Adrenal gland (tissue), 5 donors: ENCODE measurements around the gene HIRA.

Source experiments
- POLR2A ChIP-seq, 2 donors: fragments of 450-650 bp; IDR thresholded peaks; one replicate each; pipeline ENCODE4 v1.6.1; 2017; ENCODE audit warnings: antibody characterized with exemption in 2 of 2, mild to moderate bottlenecking in 2 of 2, moderate library complexity in 1 of 2
- TF ChIP-seq, protein P1 (sequence below), 6 experiments: fragments of 450-650 bp in 4 of 6; fragments of 200-600 bp in 2 of 6; sonication (generic) in 1 of 6; IDR thresholded peaks; 1 replicate in 5 of 6; 2 replicates in 1 of 6; pipeline versions ENCODE4 v1.5.1 to v1.8.0; 2016 to 2021; ENCODE audit warnings: antibody characterized with exemption in 6 of 6, mild to moderate bottlenecking in 2 of 6, moderate library complexity in 1 of 6
- donor health status: DM: no; HTN: no; CAD: no.

GRCh38 chr22:19480173-19480568 is 48.6 kb upstream of the HIRA start:
- TF ChIP-seq, protein P1, sequence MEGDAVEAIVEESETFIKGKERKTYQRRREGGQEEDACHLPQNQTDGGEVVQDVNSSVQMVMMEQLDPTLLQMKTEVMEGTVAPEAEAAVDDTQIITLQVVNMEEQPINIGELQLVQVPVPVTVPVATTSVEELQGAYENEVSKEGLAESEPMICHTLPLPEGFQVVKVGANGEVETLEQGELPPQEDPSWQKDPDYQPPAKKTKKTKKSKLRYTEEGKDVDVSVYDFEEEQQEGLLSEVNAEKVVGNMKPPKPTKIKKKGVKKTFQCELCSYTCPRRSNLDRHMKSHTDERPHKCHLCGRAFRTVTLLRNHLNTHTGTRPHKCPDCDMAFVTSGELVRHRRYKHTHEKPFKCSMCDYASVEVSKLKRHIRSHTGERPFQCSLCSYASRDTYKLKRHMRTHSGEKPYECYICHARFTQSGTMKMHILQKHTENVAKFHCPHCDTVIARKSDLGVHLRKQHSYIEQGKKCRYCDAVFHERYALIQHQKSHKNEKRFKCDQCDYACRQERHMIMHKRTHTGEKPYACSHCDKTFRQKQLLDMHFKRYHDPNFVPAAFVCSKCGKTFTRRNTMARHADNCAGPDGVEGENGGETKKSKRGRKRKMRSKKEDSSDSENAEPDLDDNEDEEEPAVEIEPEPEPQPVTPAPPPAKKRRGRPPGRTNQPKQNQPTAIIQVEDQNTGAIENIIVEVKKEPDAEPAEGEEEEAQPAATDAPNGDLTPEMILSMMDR (IDR thresholded peaks at IDR 0.05) = no peak
- TF ChIP-seq POLR2A (IDR thresholded peaks at IDR 0.05) = no peak
